ENCODE measurements around the gene SERPINE2. TPM values are rescaled to one million over a fixed set of nuclear protein-coding genes. Genes with fewer than 3 reads are reported as not detected.

SERPINE2 gene
- total RNA-seq, 1 experiment from 2014 or later: 380 TPM

GRCh38 chr2:223998948-223999347 is 40.1 kb downstream of the SERPINE2 start:
- Histone ChIP-seq H3K4me1 (ENCODE audit: insufficient read depth, low read length, poor library complexity, severe bottlenecking) (peaks cover 44% of the 10 kb centered on the region), H3K27ac (ENCODE audit: low read depth, low read length, poor library complexity, severe bottlenecking) (no peak overlapping the region), H3K9me3 (ENCODE audit: low read depth, low read length, poor library complexity, severe bottlenecking) (no peaks in the 10 kb centered on the region), H3K36me3 (ENCODE audit: insufficient read depth, low read length, poor library complexity, severe bottlenecking) (peaks cover 58% of the 10 kb centered on the region), H3K4me3 (ENCODE audit: low read depth, low read length, poor library complexity, severe bottlenecking) (no peak overlapping the region), H3K27me3 (replicated peaks; ENCODE audit: insufficient read depth, low read depth, low read length, poor library complexity) (no peaks in the 10 kb centered on the region)
- intact Hi-C loops (cut with micrococcal nuclease; ENCODE audit: unreplicated experiment): no loop called here
- no TSS peak for BruUV-seq (replicated peaks)
- ChIA-PET CTCF (interaction anchor here (1.0 kb wide), 1 partner anchor 29 kb away, joined by 3 read pairs; no protein-coding TSS in a partner anchor), POLR2A (ENCODE audit: low non-redundant PET) (interaction anchor here (0.5 to 0.6 kb wide), 2 partner anchors 308 to 1673 kb away, joined by 3 read pairs; no protein-coding TSS in a partner anchor)
- no peak for TF ChIP-seq EZH2 (IDR thresholded peaks at IDR 0.05; ENCODE audit: borderline replicate concordance, low read depth, low read length, poor library complexity, severe bottlenecking)
- no peak for TF ChIP-seq CTCF (conservative IDR thresholded peaks at IDR 0.05; ENCODE audit: low read depth, low read length)
- peak; percentile 74 for DNase-seq (ENCODE audit: low spot score)

- TF ChIP-seq EZH2 (IDR thresholded peaks at IDR 0.05; ENCODE audit: borderline replicate concordance, low read depth, low read length, poor library complexity, severe bottlenecking) (no peak), CTCF (conservative IDR thresholded peaks at IDR 0.05; ENCODE audit: low read depth, low read length) (no peak)
- no TSS peak for BruUV-seq (replicated peaks)
- intact Hi-C loops (cut with micrococcal nuclease; ENCODE audit: unreplicated experiment): no loop called here
- ChIA-PET POLR2A (ENCODE audit: low non-redundant PET) (no interaction called here), CTCF (no interaction called here)
- H3K27me3 ChIP-seq (replicated peaks; ENCODE audit: insufficient read depth, low read depth, low read length, poor library complexity): no peaks in the 10 kb centered on the region
- H3K27ac ChIP-seq (ENCODE audit: low read depth, low read length, poor library complexity, severe bottlenecking): no peak overlapping the region
- peaks cover 58% of the 10 kb centered on the region for H3K36me3 ChIP-seq (ENCODE audit: insufficient read depth, low read length, poor library complexity, severe bottlenecking)
- H3K4me1 ChIP-seq (ENCODE audit: insufficient read depth, low read length, poor library complexity, severe bottlenecking): peaks cover 36% of the 10 kb centered on the region
- no peaks in the 10 kb centered on the region for H3K9me3 ChIP-seq (ENCODE audit: low read depth, low read length, poor library complexity, severe bottlenecking)
- H3K4me3 ChIP-seq (ENCODE audit: low read depth, low read length, poor library complexity, severe bottlenecking): no peak overlapping the region
- no peak for DNase-seq (ENCODE audit: low spot score)
Observed at GRCh38 chr2:223997938-223998337, 41.1 kb downstream of the SERPINE2 start.

GRCh38 chr2:223996391-223996790 is 42.7 kb downstream of the SERPINE2 start:
- Histone ChIP-seq H3K4me3 (ENCODE audit: low read depth, low read length, poor library complexity, severe bottlenecking) (no peak overlapping the region), H3K4me1 (ENCODE audit: insufficient read depth, low read length, poor library complexity, severe bottlenecking) (peaks cover 35% of the 10 kb centered on the region), H3K9me3 (ENCODE audit: low read depth, low read length, poor library complexity, severe bottlenecking) (no peaks in the 10 kb centered on the region), H3K27ac (ENCODE audit: low read depth, low read length, poor library complexity, severe bottlenecking) (no peak overlapping the region), H3K27me3 (replicated peaks; ENCODE audit: insufficient read depth, low read depth, low read length, poor library complexity) (no peaks in the 10 kb centered on the region), H3K36me3 (ENCODE audit: insufficient read depth, low read length, poor library complexity, severe bottlenecking) (peaks cover 60% of the 10 kb centered on the region)
- no TSS peak for BruUV-seq (replicated peaks)
- TF ChIP-seq CTCF (conservative IDR thresholded peaks at IDR 0.05; ENCODE audit: low read depth, low read length) (no peak), EZH2 (IDR thresholded peaks at IDR 0.05; ENCODE audit: borderline replicate concordance, low read depth, low read length, poor library complexity, severe bottlenecking) (no peak)
- ChIA-PET CTCF (interaction anchor here (0.9 kb wide), 1 partner anchor 288 kb away, joined by 4 read pairs; no protein-coding TSS in a partner anchor), POLR2A (ENCODE audit: low non-redundant PET) (no interaction called here)
- DNase-seq (ENCODE audit: low spot score): no peak
- intact Hi-C loops (cut with micrococcal nuclease; ENCODE audit: unreplicated experiment): no loop called here

Measured in A673 (cell line).